Hepatocyte (in vitro differentiated cells): ENCODE data around the gene CAV3. TPM values are rescaled to one million over a fixed set of nuclear protein-coding genes. Genes with fewer than 3 reads are reported as not detected.

ENCODE experiments used
- DNase-seq: peaks from one replicate; pipeline ENCODE4 v3.0.0-alpha.2; 2016; ENCODE audit warnings: low spot score
- H2AFZ ChIP-seq: fragments of 200-600 bp; sonication (generic); 2 replicates; pipeline ENCODE4 v1.6.0; 2016; ENCODE audit warnings: antibody characterized with exemption, mild to moderate bottlenecking
- H3K27ac ChIP-seq: fragments of 200-600 bp; sonication (generic); 2 replicates; pipeline ENCODE4 v1.5.1; 2016; ENCODE audit warnings: mild to moderate bottlenecking
- H3K27me3 ChIP-seq: fragments of 200-600 bp; sonication (generic); 2 replicates; pipeline ENCODE4 v1.6.1; 2016
- H3K36me3 ChIP-seq: fragments of 200-600 bp; sonication (generic); replicated peaks from 2 replicates; pipeline ENCODE4 v1.5.1; 2016; ENCODE audit warnings: low read depth; ENCODE audit not compliant: insufficient read depth
- H3K4me1 ChIP-seq: fragments of 200-600 bp; sonication (generic); 2 replicates; pipeline ENCODE4 v1.5.1; 2016; ENCODE audit warnings: mild to moderate bottlenecking, moderate library complexity; ENCODE audit not compliant: insufficient read depth
- H3K4me2 ChIP-seq: fragments of 200-600 bp; sonication (generic); 2 replicates; pipeline ENCODE4 v1.6.0; 2016
- H3K4me3 ChIP-seq: fragments of 200-600 bp; sonication (generic); 2 replicates; pipeline ENCODE4 v1.5.1; 2016; ENCODE audit warnings: mild to moderate bottlenecking
- H3K79me2 ChIP-seq: fragments of 200-600 bp; sonication (generic); 2 replicates; pipeline ENCODE4 v1.6.0; 2017; ENCODE audit warnings: mild to moderate bottlenecking
- H3K9me2 ChIP-seq: fragments of 200-600 bp; sonication (generic); replicated peaks from 2 replicates; pipeline ENCODE4 v1.6.0; 2017; ENCODE audit warnings: mild to moderate bottlenecking; ENCODE audit not compliant: insufficient read depth
- H3K9me3 ChIP-seq: fragments of 200-600 bp; sonication (generic); 2 replicates; pipeline ENCODE4 v1.5.1; 2016; ENCODE audit warnings: low read depth, mild to moderate bottlenecking
- H4K20me1 ChIP-seq: fragments of 200-600 bp; sonication (generic); 2 replicates; pipeline ENCODE4 v1.6.0; 2016; ENCODE audit warnings: mild to moderate bottlenecking; ENCODE audit not compliant: insufficient read depth, poor library complexity, severe bottlenecking
- EZH2 ChIP-seq: fragments of 200-600 bp; sonication (generic); IDR thresholded peaks from 2 replicates; pipeline ENCODE4 v1.6.1; 2016; ENCODE audit warnings: antibody characterized with exemption, mild to moderate bottlenecking, borderline replicate concordance
- EZH2phosphoT487 ChIP-seq: fragments of 200-600 bp; sonication (generic); IDR thresholded peaks from one replicate; pipeline ENCODE4 v1.6.1; 2018; ENCODE audit warnings: antibody characterized with exemption, mild to moderate bottlenecking, low read depth, moderate library complexity; ENCODE audit not compliant: unreplicated experiment, severe bottlenecking
- WGBS: methylation state at CpG from one replicate; pipeline ENCODE4 v1.1.6; 2016; ENCODE audit warnings: low lambda C conversion rate; ENCODE audit errors: missing lambda C conversion rate; 5-methylcytosine and 5-hydroxymethylcytosine counted together
- polyA plus RNA-seq: library from polyadenylated mRNA; unstranded; fragments of >200 nt; fragmentation: Nextera tagmentation; extraction: Ambion mirVana; gene quantifications from 2 replicates; pipeline ENCODE4 v1.2.1, GENCODE V29; 2016
- total RNA-seq: library from RNA; depleted of rRNA; stranded (reverse); fragments of >200 nt; gene quantifications from 2 replicates; pipeline ENCODE4 v1.2.3, GENCODE V29; 2014
- TF ChIP-seq, protein P1 (sequence below): fragments of 200-600 bp; sonication (generic); IDR thresholded peaks from 2 replicates; pipeline ENCODE4 v1.5.1; 2016; ENCODE audit warnings: antibody characterized with exemption, mild to moderate bottlenecking; ENCODE audit not compliant: poor library complexity

The CAV3 gene
- total and polyA plus RNA-seq, 2 experiments from 2014 or later = not detected

DNA sequence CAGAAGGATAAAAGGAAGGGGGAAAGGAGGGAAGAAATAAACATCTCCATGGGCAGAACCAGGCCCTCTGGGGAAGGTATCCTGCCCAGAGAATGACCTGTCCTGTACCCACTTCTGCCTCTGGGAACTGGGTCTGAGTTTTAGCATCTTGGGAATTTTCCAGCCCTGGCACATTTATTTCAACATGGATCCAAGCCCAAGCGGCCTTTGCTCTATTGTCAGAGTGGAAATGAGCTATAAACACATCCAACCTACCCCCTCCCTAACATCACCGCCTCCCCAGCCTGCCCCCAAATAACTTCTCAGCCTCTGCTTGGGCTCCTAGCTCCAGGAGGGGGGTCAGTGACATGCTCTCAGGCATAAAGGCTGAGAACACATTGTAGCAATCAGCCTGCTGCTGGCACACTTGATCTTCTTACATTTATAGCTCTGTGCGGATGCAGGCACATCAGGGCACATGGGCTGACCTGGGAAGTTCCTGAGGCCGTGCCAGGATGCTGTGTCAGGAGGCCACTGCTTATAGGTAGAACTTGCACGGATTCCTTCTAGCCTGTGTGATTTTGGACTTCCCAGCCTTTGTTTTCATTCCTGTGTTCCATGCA lies 40.4 kb downstream of the CAV3 start:
- Histone ChIP-seq H3K9me2 (no peaks in the 10 kb centered on the region), H3K4me3 (no peak overlapping the region), H3K36me3 (no peaks in the 10 kb centered on the region), H3K27me3 (peaks cover 10% of the 10 kb centered on the region), H3K9me3 (no peaks in the 10 kb centered on the region), H3K4me2 (no peak overlapping the region), H2AFZ (no peak overlapping the region), H4K20me1 (no peaks in the 10 kb centered on the region), H3K4me1 (peaks cover 4% of the 10 kb centered on the region), H3K27ac (no peak overlapping the region), H3K79me2 (no peaks in the 10 kb centered on the region)
- no peak for TF ChIP-seq EZH2phosphoT487
- no peak for TF ChIP-seq EZH2
- TF ChIP-seq, protein P1, sequence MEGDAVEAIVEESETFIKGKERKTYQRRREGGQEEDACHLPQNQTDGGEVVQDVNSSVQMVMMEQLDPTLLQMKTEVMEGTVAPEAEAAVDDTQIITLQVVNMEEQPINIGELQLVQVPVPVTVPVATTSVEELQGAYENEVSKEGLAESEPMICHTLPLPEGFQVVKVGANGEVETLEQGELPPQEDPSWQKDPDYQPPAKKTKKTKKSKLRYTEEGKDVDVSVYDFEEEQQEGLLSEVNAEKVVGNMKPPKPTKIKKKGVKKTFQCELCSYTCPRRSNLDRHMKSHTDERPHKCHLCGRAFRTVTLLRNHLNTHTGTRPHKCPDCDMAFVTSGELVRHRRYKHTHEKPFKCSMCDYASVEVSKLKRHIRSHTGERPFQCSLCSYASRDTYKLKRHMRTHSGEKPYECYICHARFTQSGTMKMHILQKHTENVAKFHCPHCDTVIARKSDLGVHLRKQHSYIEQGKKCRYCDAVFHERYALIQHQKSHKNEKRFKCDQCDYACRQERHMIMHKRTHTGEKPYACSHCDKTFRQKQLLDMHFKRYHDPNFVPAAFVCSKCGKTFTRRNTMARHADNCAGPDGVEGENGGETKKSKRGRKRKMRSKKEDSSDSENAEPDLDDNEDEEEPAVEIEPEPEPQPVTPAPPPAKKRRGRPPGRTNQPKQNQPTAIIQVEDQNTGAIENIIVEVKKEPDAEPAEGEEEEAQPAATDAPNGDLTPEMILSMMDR = no peak
- 77% methylated on average over 5 of the region's 5 CpGs for WGBS
- no peak for DNase-seq

GRCh38 chr3:8775181-8775580 lies 41.6 kb downstream of the CAV3 start:
- Histone ChIP-seq H2AFZ (no peak overlapping the region), H3K4me1 (no peaks in the 10 kb centered on the region), H3K4me3 (no peak overlapping the region), H3K9me3 (no peaks in the 10 kb centered on the region), H3K4me2 (no peak overlapping the region), H3K9me2 (no peaks in the 10 kb centered on the region), H3K27ac (no peak overlapping the region), H3K36me3 (no peaks in the 10 kb centered on the region), H3K27me3 (peaks cover 1% of the 10 kb centered on the region), H4K20me1 (no peaks in the 10 kb centered on the region), H3K79me2 (no peaks in the 10 kb centered on the region)
- DNase-seq = no peak
- 74% methylated on average over 5 of the region's 5 CpGs for WGBS
- TF ChIP-seq, protein P1 = no peak
- TF ChIP-seq EZH2 = no peak
- no peak for TF ChIP-seq EZH2phosphoT487

DNA sequence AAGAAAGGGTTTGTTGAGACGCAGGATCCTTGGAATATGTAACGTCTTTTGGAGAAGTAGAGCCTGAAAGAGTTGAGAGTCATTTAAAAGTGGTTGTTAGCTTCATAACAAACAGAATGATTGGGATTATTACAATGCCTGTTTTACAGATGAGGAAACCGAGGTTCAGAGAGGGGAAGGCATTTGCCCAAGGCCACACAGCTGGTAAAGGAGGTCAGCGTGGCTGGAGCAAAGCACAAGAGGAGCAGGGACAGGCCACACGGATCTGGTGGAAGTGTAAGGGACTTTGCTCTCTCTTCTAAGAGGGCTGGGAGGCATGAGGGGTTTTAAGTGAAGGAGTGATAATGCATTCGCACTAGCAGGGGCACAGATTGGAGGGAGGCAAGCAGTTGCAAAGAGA lies 42.0 kb downstream of the CAV3 start:
- Histone ChIP-seq H2AFZ (no peak overlapping the region), H3K36me3 (no peaks in the 10 kb centered on the region), H3K4me1 (no peaks in the 10 kb centered on the region), H3K9me2 (no peaks in the 10 kb centered on the region), H4K20me1 (no peaks in the 10 kb centered on the region), H3K27me3 (no peaks in the 10 kb centered on the region), H3K9me3 (no peaks in the 10 kb centered on the region), H3K79me2 (no peaks in the 10 kb centered on the region), H3K27ac (no peak overlapping the region), H3K4me3 (no peak overlapping the region), H3K4me2 (no peak overlapping the region)
- no peak for DNase-seq
- WGBS = 94% methylated on average over 6 of the region's 6 CpGs
- TF ChIP-seq EZH2phosphoT487 (no peak), EZH2 (no peak)
- TF ChIP-seq, protein P1 = no peak

DNA sequence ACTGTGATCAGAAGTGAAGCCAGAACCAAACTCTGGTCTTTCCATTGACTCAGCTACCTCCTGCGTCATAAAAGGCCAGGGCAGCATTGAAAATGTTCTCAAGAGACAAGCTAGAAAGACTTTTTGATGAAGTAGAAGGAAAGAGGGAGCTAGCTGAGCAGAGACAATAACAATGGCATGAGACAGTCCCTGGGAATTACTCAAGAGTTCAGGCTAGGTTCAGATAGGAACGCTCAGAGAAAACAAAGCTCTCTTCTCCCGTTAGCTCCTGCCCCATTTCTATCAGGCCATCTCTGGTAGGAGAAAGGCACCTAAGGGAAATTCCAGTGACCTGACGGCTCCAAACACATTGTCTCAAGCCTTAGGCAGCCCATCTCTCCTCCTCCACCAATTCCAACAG lies 42.8 kb downstream of the CAV3 start:
- no peak overlapping the region for H3K4me2 ChIP-seq
- no peaks in the 10 kb centered on the region for H3K9me3 ChIP-seq
- H3K27me3 ChIP-seq = no peaks in the 10 kb centered on the region
- no peaks in the 10 kb centered on the region for H3K4me1 ChIP-seq
- H3K27ac ChIP-seq = no peak overlapping the region
- H4K20me1 ChIP-seq = no peaks in the 10 kb centered on the region
- no peaks in the 10 kb centered on the region for H3K36me3 ChIP-seq
- no peak for DNase-seq
- H2AFZ ChIP-seq = no peak overlapping the region
- no peaks in the 10 kb centered on the region for H3K9me2 ChIP-seq
- WGBS = 46% methylated on average over 4 of the region's 4 CpGs
- H3K4me3 ChIP-seq = no peak overlapping the region
- no peaks in the 10 kb centered on the region for H3K79me2 ChIP-seq
- TF ChIP-seq EZH2phosphoT487 = no peak
- TF ChIP-seq, protein P1 = no peak
- no peak for TF ChIP-seq EZH2
